Liver (tissue), 3 donors: ENCODE results near the gene RALGAPA2.

Source experiments
- FOXA2 ChIP-seq: IDR thresholded peaks from 2 replicates; pipeline ENCODE4 v1.6.1; 2016; ENCODE audit warnings: antibody characterized with exemption
- GABPA ChIP-seq, 2 donors: IDR thresholded peaks in 1 of 2; conservative IDR thresholded peaks in 1 of 2; 2 replicates each; pipeline ENCODE4 v1.6.1; 2016; ENCODE audit warnings: antibody characterized with exemption in 2 of 2, mild to moderate bottlenecking in 1 of 2, moderate library complexity in 1 of 2
- NR2F2 ChIP-seq: IDR thresholded peaks from 2 replicates; pipeline ENCODE4 v1.6.1; 2016; ENCODE audit warnings: antibody characterized with exemption
- TAF1 ChIP-seq: conservative IDR thresholded peaks from 2 replicates; pipeline ENCODE4 v1.6.1; 2016; ENCODE audit warnings: antibody characterized with exemption, mild to moderate bottlenecking
- YY1 ChIP-seq: IDR thresholded peaks from 2 replicates; pipeline ENCODE4 v1.6.1; 2016; ENCODE audit warnings: antibody characterized with exemption, mild to moderate bottlenecking
- TF ChIP-seq, protein P1 (sequence below): fragments of 150-350 bp; IDR thresholded peaks from 2 replicates; pipeline ENCODE4 v1.5.1; 2017; ENCODE audit warnings: improper control_type of control experiment, low read depth, low read length; ENCODE audit not compliant: missing input control
- TF ChIP-seq, protein P2 (sequence below): IDR thresholded peaks from 2 replicates; pipeline ENCODE4 v1.6.1; 2016; ENCODE audit warnings: antibody characterized with exemption
- TF ChIP-seq, protein P3 (sequence below): IDR thresholded peaks from 2 replicates; pipeline ENCODE4 v1.6.1; 2016; ENCODE audit warnings: antibody characterized with exemption, mild to moderate bottlenecking
- TF ChIP-seq, protein P4 (sequence below): IDR thresholded peaks from 2 replicates; pipeline ENCODE4 v1.6.1; 2016; ENCODE audit warnings: antibody characterized with exemption
- donor health status: healthy.
- donor health status: healthy.

DNA sequence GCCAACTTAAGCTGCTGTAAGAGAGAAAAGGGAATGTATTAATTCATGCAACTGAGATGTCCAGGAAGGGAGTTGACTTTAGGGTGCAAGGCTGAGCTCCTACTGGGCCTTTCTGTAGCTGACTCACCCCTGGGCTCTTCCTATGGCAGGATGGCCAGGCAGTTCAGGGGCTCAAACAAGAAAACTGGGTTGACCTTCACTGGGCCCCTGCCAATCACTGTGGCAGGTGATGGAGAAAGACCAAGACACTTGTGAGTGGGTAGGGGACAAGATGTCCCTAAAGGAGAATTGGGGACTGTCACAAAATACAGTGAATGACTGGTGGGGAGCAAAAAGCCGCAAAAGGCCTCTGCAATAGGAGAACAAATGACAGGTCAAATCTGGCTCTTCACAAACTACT, 21.5 kb upstream of the RALGAPA2 start:
- TF ChIP-seq, protein P1, sequence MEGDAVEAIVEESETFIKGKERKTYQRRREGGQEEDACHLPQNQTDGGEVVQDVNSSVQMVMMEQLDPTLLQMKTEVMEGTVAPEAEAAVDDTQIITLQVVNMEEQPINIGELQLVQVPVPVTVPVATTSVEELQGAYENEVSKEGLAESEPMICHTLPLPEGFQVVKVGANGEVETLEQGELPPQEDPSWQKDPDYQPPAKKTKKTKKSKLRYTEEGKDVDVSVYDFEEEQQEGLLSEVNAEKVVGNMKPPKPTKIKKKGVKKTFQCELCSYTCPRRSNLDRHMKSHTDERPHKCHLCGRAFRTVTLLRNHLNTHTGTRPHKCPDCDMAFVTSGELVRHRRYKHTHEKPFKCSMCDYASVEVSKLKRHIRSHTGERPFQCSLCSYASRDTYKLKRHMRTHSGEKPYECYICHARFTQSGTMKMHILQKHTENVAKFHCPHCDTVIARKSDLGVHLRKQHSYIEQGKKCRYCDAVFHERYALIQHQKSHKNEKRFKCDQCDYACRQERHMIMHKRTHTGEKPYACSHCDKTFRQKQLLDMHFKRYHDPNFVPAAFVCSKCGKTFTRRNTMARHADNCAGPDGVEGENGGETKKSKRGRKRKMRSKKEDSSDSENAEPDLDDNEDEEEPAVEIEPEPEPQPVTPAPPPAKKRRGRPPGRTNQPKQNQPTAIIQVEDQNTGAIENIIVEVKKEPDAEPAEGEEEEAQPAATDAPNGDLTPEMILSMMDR = no peak
- no peak for TF ChIP-seq YY1
- TF ChIP-seq, protein P2, sequence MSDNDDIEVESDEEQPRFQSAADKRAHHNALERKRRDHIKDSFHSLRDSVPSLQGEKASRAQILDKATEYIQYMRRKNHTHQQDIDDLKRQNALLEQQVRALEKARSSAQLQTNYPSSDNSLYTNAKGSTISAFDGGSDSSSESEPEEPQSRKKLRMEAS = no peak
- TF ChIP-seq, protein P3, sequence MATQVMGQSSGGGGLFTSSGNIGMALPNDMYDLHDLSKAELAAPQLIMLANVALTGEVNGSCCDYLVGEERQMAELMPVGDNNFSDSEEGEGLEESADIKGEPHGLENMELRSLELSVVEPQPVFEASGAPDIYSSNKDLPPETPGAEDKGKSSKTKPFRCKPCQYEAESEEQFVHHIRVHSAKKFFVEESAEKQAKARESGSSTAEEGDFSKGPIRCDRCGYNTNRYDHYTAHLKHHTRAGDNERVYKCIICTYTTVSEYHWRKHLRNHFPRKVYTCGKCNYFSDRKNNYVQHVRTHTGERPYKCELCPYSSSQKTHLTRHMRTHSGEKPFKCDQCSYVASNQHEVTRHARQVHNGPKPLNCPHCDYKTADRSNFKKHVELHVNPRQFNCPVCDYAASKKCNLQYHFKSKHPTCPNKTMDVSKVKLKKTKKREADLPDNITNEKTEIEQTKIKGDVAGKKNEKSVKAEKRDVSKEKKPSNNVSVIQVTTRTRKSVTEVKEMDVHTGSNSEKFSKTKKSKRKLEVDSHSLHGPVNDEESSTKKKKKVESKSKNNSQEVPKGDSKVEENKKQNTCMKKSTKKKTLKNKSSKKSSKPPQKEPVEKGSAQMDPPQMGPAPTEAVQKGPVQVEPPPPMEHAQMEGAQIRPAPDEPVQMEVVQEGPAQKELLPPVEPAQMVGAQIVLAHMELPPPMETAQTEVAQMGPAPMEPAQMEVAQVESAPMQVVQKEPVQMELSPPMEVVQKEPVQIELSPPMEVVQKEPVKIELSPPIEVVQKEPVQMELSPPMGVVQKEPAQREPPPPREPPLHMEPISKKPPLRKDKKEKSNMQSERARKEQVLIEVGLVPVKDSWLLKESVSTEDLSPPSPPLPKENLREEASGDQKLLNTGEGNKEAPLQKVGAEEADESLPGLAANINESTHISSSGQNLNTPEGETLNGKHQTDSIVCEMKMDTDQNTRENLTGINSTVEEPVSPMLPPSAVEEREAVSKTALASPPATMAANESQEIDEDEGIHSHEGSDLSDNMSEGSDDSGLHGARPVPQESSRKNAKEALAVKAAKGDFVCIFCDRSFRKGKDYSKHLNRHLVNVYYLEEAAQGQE = no peak
- TF ChIP-seq GABPA (IDR thresholded peaks at IDR 0.05 in 1 of 2, conservative IDR thresholded peaks at IDR 0.05 in 1 of 2) = no peak
- no peak for TF ChIP-seq FOXA2
- TF ChIP-seq, protein P4, sequence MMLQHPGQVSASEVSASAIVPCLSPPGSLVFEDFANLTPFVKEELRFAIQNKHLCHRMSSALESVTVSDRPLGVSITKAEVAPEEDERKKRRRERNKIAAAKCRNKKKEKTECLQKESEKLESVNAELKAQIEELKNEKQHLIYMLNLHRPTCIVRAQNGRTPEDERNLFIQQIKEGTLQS = no peak
- TF ChIP-seq TAF1 = no peak
- TF ChIP-seq NR2F2 = no peak
